AG04449 (cell line): ENCODE data around the gene CYP20A1.

Experiments
- CTCF ChIA-PET: fragments of 350-600 bp; formaldehyde crosslinking; extraction: SDS; loops from one replicate; lab custom pipeline; 2021; ENCODE audit warnings: antibody characterized with exemption; lab: Yijun Ruan, JAX
- POLR2A ChIA-PET: fragments of 400-600, 350-600 bp; formaldehyde crosslinking; extraction: SDS; loops from one replicate; lab custom pipeline; 2020; ENCODE audit warnings: antibody characterized with exemption, inconsistent platforms; lab: Yijun Ruan, JAX
- DNase-seq: peaks from one replicate; pipeline ENCODE4 v3.0.0-alpha.2; 2010; ENCODE audit warnings: low read depth, low spot score
- H3K4me3 ChIP-seq: 2 replicates; pipeline ENCODE4 v1.5.1; 2011; ENCODE audit warnings: low read depth, mild to moderate bottlenecking, control low read depth, low read length
- CTCF ChIP-seq: IDR thresholded peaks from one replicate; pipeline ENCODE4 v1.5.1; 2011; ENCODE audit warnings: mild to moderate bottlenecking, moderate library complexity, low read length, control low read depth, inconsistent platforms; ENCODE audit not compliant: insufficient read depth; ENCODE audit errors: missing control alignments

Gene CYP20A1

GRCh38 chr2:203347375-203347774 is 108.6 kb downstream of the CYP20A1 start:
- ChIA-PET CTCF (no interaction called here), POLR2A (no interaction called here)
- DNase-seq, result no peak
- H3K4me3 ChIP-seq, result no peak overlapping the region
- TF ChIP-seq CTCF, result no peak

GRCh38 chr2:203352604-203353255 is 113.9 kb downstream of the CYP20A1 start:
- no peak for TF ChIP-seq CTCF
- H3K4me3 ChIP-seq, result no peak overlapping the region
- CTCF ChIA-PET, result no interaction called here
- POLR2A ChIA-PET, result no interaction called here
- DNase-seq, result no peak

GRCh38 chr2:203354966-203355365 is 116.1 kb downstream of the CYP20A1 start:
- no peak for TF ChIP-seq CTCF
- no peak overlapping the region for H3K4me3 ChIP-seq
- ChIA-PET CTCF (no interaction called here), POLR2A (no interaction called here)
- no peak for DNase-seq
